BJ (cell line): ENCODE data around the gene MPV17L2. TPM values are rescaled to one million over a fixed set of nuclear protein-coding genes. Genes with fewer than 3 reads are reported as not detected.

Experiments used
- CTCF ChIA-PET: fragments of 350-600 bp; formaldehyde crosslinking; extraction: SDS; loops from one replicate; lab custom pipeline; 2021; ENCODE audit warnings: antibody characterized with exemption, inconsistent platforms; lab: Yijun Ruan, JAX
- POLR2A ChIA-PET: fragments of 300-600 bp; sonication (Branson Sonifier 250); formaldehyde crosslinking; extraction: SDS; loops from one replicate; lab custom pipeline; 2021; ENCODE audit warnings: antibody characterized with exemption; lab: Charles Lee
- DNase-seq: peaks from one replicate; pipeline ENCODE4 v3.0.0-alpha.2; 2011; ENCODE audit warnings: low read depth
- H3K27me3 ChIP-seq: 2 replicates; pipeline ENCODE4 v1.6.0; 2011; ENCODE audit warnings: low read length; ENCODE audit not compliant: control insufficient read depth, insufficient read depth
- H3K36me3 ChIP-seq: 2 replicates; pipeline ENCODE4 v1.5.1; 2011; ENCODE audit warnings: low read length; ENCODE audit not compliant: control insufficient read depth, insufficient read depth
- H3K4me3 ChIP-seq: 2 replicates; pipeline ENCODE4 v1.5.1; 2011; ENCODE audit warnings: low read depth, mild to moderate bottlenecking, control low read depth, low read length
- CTCF ChIP-seq: IDR thresholded peaks from 2 replicates; pipeline ENCODE4 v1.5.1; 2011; ENCODE audit warnings: low read depth, mild to moderate bottlenecking, control low read depth, inconsistent platforms, low read length, moderate library complexity; ENCODE audit not compliant: insufficient read depth
- polyA plus RNA-seq: library from polyadenylated mRNA; depleted of rRNA; stranded (reverse); fragments of >200 nt; gene quantifications from 2 replicates; pipeline ENCODE4 v1.2.3, GENCODE V29; 2011

The MPV17L2 gene
- polyA plus RNA-seq, 1 experiment: 25.0 TPM

- H3K36me3 ChIP-seq: peaks cover 24% of the 10 kb centered on the region
- CTCF ChIA-PET: interaction anchor here (0.6 to 2.3 kb wide), 17 partner anchors 8 to 109 kb away, joined by 3 to 11 read pairs (median 3); partner anchors contain the start of gene PIK3R2
Observed at GRCh38 chr19:18160971-18161635, 31.9 kb upstream of the MPV17L2 start.

GRCh38 chr19:18161636-18162002 lies 31.4 kb upstream of the MPV17L2 start:
- POLR2A ChIA-PET: interaction anchor here (0.6 kb wide), 2 partner anchors 93 to 115 kb away, joined by 3 read pairs; no protein-coding TSS in a partner anchor

More at GRCh38 chr19:18160971-18161635, 31.9 kb upstream of the MPV17L2 start:
- TF ChIP-seq CTCF: peak; percentile 49
- POLR2A ChIA-PET: interaction anchor here (0.6 kb wide), 2 partner anchors 93 to 432 kb away, joined by 3 read pairs; no protein-coding TSS in a partner anchor
- no peak for DNase-seq
- H3K27me3 ChIP-seq: no peaks in the 10 kb centered on the region
- H3K4me3 ChIP-seq: 0 out of 2 replicates have a peak overlapping the region, but pooled peaks have one; percentile 15

GRCh38 chr19:18164072-18164471 lies 28.9 kb upstream of the MPV17L2 start:
- CTCF ChIA-PET: no interaction called here

More at GRCh38 chr19:18161636-18162002, 31.4 kb upstream of the MPV17L2 start:
- Histone ChIP-seq H3K4me3 (no peak overlapping the region), H3K27me3 (no peaks in the 10 kb centered on the region), H3K36me3 (peaks cover 20% of the 10 kb centered on the region)
- DNase-seq: no peak
- TF ChIP-seq CTCF: no peak
- CTCF ChIA-PET: interaction anchor here (0.5 to 2.3 kb wide), 7 partner anchors 12 to 250 kb away, joined by 3 to 10 read pairs (median 4); no protein-coding TSS in a partner anchor

GRCh38 chr19:18165794-18166544 lies 27.0 kb upstream of the MPV17L2 start:
- Histone ChIP-seq H3K27me3 (no peaks in the 10 kb centered on the region), H3K4me3 (no peak overlapping the region), H3K36me3 (peaks cover 29% of the 10 kb centered on the region)
- no peak for TF ChIP-seq CTCF
- CTCF ChIA-PET: interaction anchor here (0.9 to 1.8 kb wide), 3 partner anchors 11 to 114 kb away, joined by 3 read pairs; no protein-coding TSS in a partner anchor
- DNase-seq: no peak
- POLR2A ChIA-PET: no interaction called here

More at GRCh38 chr19:18164072-18164471, 28.9 kb upstream of the MPV17L2 start:
- POLR2A ChIA-PET: no interaction called here
- TF ChIP-seq CTCF: no peak
- Histone ChIP-seq H3K36me3 (peaks cover 28% of the 10 kb centered on the region), H3K27me3 (no peaks in the 10 kb centered on the region), H3K4me3 (no peak overlapping the region)
- DNase-seq: no peak

- CTCF ChIA-PET: interaction anchor here (0.7 to 2.3 kb wide), 6 partner anchors 15 to 452 kb away, joined by 3 to 14 read pairs (median 3); no protein-coding TSS in a partner anchor
- H3K4me3 ChIP-seq: no peak overlapping the region
- peaks cover 27% of the 10 kb centered on the region for H3K36me3 ChIP-seq
- H3K27me3 ChIP-seq: no peaks in the 10 kb centered on the region
- no peak for DNase-seq
- no peak for TF ChIP-seq CTCF
- POLR2A ChIA-PET: no interaction called here
Observed at GRCh38 chr19:18167011-18167410, 26.0 kb upstream of the MPV17L2 start.
